ENCODE results near the gene WHRN.

DNA sequence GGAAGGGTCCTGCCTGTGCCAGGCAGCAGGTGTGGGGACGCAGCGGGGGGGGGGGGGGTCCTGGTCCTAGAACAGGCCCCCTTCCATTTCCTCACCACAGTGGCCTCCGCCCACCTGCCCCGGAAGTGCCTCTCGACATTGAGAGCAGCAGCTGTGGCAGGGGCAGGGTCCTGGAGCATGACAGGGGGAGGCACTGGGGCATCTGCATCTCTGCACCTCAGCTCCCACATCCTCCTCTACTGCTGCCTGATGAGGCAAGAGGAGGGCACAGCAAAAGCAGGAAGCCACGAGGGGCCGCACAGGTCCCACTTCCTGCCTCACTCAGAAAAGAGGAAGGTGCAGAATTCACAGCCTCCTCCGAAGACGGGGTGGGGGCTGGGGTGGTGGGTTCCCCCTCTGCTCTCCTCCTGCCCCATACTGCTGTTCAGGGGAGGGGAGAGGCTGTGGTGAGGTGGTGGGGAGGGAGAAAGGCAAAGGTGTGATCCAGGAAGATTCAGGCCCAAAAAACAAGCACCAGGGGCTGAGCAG lies 132.3 kb downstream of the WHRN start:
- TF ChIP-seq, protein P1, sequence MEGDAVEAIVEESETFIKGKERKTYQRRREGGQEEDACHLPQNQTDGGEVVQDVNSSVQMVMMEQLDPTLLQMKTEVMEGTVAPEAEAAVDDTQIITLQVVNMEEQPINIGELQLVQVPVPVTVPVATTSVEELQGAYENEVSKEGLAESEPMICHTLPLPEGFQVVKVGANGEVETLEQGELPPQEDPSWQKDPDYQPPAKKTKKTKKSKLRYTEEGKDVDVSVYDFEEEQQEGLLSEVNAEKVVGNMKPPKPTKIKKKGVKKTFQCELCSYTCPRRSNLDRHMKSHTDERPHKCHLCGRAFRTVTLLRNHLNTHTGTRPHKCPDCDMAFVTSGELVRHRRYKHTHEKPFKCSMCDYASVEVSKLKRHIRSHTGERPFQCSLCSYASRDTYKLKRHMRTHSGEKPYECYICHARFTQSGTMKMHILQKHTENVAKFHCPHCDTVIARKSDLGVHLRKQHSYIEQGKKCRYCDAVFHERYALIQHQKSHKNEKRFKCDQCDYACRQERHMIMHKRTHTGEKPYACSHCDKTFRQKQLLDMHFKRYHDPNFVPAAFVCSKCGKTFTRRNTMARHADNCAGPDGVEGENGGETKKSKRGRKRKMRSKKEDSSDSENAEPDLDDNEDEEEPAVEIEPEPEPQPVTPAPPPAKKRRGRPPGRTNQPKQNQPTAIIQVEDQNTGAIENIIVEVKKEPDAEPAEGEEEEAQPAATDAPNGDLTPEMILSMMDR (IDR thresholded peaks at IDR 0.05) = no peak
- TF ChIP-seq EZH2phosphoT487 (IDR thresholded peaks at IDR 0.05) (no peak), EZH2 (IDR thresholded peaks at IDR 0.05) (no peak)
